Left colon (tissue), 2 donors: ENCODE results near the gene PITPNB. TPM values are rescaled to one million over a fixed set of nuclear protein-coding genes. Genes with fewer than 3 reads are reported as not detected.

ENCODE experiments used
- ATAC-seq: fragments of 200-7000 bp; cut with Tn5 transposase; one replicate; pipeline ENCODE4 v1.9.1; 2020; ENCODE audit warnings: mild to moderate bottlenecking, moderate library complexity
- DNase-seq, 2 donors: peaks; one replicate each; pipeline ENCODE4 v3.0.0-alpha.2; 2020
- intact Hi-C, 2 donors: fragments of 100-400 bp; cut with DNase I in 1 of 2; cut with micrococcal nuclease in 1 of 2; formaldehyde crosslinking; loops; one replicate each; pipeline versions ENCODE4 v1.11.2 to v1.14.0; 2022; cut with DNase I, micrococcal nuclease
- total RNA-seq, 2 donors: library from RNA; stranded (reverse); fragmentation: NEBNext Ultra II Directional; extraction: Animal tissue kit (Norgen Biotek cat#: 25700); gene quantifications; one replicate each; pipeline ENCODE4 v1.2.1, GENCODE V29; 2021
- donor health status: DM: no; HTN: no; CAD: no.
- donor health status: DM: yes; HTN: yes; CAD: no.

The PITPNB gene
- total RNA-seq, 2 donors from 2014 or later: 44.4 to 46.7 TPM

DNA sequence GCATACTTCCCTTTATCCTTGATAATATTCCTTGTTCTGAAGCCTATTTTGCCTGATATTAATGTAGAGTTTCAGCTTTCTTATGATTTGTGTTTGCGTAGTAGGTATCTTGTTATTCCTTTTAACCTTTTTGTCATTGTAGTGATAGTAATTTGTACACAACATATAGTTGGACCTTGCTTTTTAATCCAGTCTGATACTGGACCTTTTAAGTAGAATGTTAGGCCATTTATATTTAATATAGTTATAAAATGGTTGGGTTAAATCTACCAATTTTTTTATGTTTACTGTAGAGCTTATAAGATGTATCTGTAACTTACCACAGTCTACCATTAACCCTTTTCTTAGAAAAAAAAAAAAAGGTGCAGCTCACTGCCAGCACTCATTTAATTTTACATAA lies 8.6 kb upstream of the PITPNB start:
- no peak for ATAC-seq
- intact Hi-C loops: no loop called here
- no peak for DNase-seq

GRCh38 chr22:27925331-27925730 lies 6.3 kb upstream of the PITPNB start:
- intact Hi-C loops: no loop called here
- no peak for DNase-seq
- no peak for ATAC-seq

GRCh38 chr22:27919942-27920755 lies 1.1 kb upstream of the PITPNB start:
- ATAC-seq: peak; percentile 25
- intact Hi-C loops: no loop called here
- DNase-seq: peak in 1 of 2 donors; percentile 28

GRCh38 chr22:27918341-27919221 lies 475 bp downstream of the PITPNB start:
- DNase-seq (peak; percentile 54 to 56), ATAC-seq (peak; percentile 51)
- intact Hi-C loops: no loop called here

GRCh38 chr22:27915986-27916385 lies 3.1 kb downstream of the PITPNB start:
- no peak for ATAC-seq
- DNase-seq: no peak
- intact Hi-C loops: no loop called here

DNA sequence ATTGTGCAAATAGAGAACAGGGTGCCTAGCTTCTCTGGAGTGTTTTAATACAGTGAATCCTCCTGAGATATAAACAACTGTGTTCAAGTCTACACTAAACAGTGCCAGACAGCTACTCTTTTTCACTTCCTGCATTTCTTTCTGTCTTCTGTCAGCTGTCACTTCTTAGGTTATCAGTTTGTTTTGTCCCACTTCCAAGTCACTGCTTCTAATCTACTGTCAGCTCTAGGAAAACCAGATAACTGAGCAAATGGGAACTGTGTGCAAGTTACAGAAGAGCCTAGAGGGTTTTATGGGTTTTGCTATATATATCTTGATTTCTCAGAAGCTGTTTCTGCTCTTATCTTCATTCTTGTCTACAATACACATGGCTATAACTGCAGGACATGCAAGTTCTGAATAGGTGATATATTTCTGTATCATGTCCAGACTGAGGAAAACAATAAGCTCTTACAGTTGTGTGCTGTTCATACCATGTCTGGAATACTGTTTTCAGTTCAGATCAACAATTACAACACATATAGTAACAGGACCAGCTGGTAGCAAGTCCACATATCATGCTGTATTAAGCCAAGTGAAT lies 5.8 kb downstream of the PITPNB start:
- intact Hi-C loops: no loop called here
- no peak for DNase-seq
- ATAC-seq: peak; percentile 87

DNA sequence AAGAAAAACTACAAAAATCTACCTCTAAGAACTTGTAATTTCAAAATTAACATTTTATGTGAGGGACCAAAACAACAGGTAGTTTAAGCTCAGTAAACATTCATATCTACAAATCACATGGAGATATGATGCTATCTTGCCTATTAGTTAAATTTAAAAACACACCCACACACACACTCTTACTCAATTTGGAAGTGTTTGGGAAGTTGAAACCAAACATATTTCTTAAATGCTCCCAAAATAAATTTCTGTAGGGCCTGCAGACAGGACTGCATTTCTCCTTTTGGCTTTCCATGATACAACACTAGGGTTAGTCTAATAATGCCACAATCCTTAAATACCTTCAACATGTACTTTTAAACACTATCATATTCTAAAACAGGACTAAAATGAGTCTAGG lies 7.0 kb downstream of the PITPNB start:
- no peak for ATAC-seq
- no peak for DNase-seq
- intact Hi-C loops: no loop called here

GRCh38 chr22:27911330-27911729 lies 7.7 kb downstream of the PITPNB start:
- DNase-seq: no peak
- intact Hi-C loops: no loop called here
- no peak for ATAC-seq

DNA sequence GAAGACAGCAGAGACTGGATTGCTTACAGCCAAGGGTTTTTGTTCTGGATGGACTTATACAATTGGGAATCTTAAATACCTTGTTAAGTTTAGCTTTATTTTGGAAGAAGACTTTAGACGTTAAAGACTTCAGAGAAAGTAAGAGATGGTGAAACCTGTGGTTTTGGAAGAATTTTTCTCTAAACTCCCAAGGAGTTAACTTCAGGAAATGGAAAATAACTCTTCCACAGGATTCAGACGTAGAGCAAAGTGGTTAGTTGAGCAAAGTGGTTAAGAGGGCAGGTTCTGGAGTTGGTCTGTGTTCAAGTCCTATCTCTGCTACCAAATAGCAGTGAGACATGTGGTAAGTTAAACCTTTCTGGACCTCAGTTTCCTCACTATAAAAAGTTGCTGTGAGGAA lies 12.8 kb downstream of the PITPNB start:
- no peak for ATAC-seq
- DNase-seq: no peak
- intact Hi-C loops: no loop called here

DNA sequence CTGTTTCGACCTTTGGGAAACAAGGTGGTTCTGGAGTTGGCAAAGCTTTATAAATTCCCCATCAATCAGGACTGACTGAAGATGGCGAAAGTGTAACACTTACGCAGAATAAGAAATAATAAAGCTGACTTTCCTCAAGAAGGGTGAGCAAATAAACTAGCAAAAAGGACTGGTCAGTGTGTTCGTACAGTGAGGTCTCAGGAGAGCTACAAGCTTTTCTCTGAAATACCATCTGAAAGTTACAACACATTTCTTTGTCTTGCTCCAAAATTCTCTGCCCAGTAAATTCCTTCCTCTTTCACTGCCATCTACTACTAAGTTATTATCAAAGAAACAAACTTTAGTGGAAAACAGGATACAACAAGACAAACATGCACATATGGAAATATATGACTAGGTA lies 13.4 kb downstream of the PITPNB start:
- ATAC-seq: no peak

DNA sequence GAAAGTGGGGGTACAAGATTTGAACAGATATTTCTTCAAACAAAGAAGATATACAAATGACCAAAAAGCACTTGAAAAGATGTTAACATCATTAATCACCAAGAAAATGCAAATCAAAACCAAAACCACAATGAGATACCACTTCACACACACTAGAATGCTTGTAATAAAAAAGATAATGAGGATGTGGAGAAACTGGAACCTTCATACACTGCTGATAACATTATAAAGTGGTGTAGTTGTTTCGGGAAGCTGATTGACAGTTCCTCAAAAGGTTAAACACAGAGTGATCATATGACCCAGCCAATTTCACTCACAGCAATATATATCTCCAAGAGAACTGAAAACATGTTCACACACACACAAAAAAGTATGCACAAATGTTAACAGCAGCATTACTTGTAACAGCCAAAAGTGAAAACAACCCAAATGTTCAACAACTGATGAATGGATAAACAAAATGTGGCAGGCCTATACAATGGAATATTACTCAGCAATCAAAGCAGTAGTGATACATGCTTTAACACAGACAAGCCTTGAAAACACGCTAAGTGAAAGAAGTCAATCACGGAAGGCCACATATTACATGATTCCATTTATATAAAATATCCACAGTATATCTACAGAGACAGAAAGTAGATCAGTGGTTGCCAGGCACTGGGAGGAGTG lies 15.1 kb downstream of the PITPNB start:
- intact Hi-C loops: no loop called here
- DNase-seq (no peak), ATAC-seq (no peak)

More for the DNA sequence above, 13.4 kb downstream of the PITPNB start:
- intact Hi-C loops: no loop called here
- no peak for DNase-seq

DNA sequence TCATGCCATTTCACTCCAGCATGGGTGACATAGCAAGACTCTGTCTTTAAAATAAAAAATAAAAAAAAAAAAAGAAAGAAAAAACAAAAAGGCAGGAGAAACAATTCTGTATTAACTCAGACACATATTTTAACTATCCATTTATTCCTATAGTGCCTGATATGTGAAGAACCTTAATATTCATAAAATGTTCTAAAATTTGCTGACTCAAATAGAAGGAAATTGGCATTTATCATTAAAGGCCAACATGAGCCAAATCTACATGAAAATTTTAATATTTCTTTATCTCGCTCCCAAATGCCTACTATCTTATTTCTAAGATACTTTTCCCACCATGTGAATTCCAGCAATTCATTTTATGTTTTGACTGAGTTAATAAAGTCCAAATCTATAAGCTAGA lies 18.9 kb downstream of the PITPNB start:
- DNase-seq: no peak
- intact Hi-C loops: no loop called here
- ATAC-seq: no peak

DNA sequence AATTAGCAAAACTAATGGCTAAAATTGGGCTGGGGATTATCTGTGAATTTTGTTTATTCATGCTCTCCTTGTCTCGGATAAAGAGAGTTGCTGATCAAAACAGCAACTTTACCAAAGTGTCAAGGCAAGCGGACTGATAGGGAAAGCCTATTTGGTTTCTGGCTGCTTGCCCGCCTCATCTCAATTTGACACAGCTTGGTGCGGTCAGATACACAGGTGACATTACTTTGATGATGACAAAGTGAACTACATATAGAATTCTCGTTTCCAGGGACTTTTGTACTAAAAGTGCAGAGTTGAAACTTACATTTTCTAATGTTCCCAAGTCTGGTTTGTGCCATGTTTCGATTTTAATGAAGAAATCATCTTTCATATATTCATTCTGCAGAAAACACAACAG lies 22.8 kb downstream of the PITPNB start:
- no peak for ATAC-seq
- no peak for DNase-seq
- intact Hi-C loops: no loop called here

DNA sequence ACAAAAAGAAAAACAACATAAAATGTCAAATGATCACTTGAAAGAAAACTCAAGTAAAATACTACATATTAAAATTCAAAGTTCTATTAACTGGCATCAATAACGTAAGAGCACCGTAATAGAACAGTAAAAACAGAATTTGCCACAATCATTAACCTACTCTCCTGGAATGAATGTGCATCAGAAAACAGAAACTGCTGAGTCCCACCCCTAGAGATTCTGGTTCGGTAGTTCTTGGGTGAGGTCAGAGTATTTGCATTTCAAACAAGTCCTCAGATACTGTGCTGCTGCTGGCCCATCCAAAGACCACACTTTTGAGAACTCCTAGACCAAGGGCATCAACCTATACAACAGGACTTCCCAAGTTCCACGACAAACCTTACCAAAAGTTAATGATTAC lies 23.5 kb downstream of the PITPNB start:
- intact Hi-C loops: no loop called here
- ATAC-seq (no peak), DNase-seq (no peak)

DNA sequence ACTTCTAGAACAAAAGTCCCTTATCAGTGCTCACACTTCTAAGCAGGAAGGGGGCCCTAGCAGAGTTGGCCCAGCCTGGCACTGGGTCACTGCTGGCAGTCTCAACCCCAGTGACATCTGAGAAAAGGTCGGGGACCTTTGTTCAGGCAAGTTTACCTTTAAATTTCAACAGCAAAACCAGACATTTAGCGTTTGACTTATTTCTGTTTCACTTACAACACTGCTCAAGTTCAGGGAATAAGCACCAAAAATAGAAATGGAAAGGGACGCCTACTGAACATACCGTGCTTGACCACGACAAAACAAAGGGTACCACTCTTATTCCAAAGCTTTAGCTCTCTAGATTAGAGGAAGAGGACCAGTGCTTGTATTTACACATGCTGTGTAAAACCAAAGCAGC lies 26.2 kb downstream of the PITPNB start:
- ATAC-seq (no peak), DNase-seq (no peak)
- intact Hi-C loops: no loop called here

DNA sequence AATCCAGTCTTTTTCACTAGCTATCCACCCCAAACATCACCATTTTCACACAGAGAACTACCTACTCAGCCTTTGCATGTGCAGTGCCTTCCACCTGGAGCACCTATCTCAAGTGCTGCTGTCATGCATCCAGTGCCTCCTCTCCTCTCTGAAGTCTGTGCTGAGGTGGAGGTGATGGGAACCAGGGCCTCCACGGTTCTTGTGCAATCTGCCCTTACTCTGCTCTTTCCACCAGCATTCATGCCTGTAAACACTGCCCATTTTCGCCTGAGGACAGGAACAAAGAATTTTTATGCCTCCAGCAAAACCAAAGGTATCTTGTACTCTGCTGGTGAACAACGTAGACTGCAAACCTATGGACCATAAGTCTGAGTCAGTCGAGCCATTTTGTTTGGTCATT lies 27.0 kb downstream of the PITPNB start:
- intact Hi-C loops: no loop called here
- ATAC-seq: no peak
- DNase-seq: no peak

GRCh38 chr22:27888310-27888709 lies 30.7 kb downstream of the PITPNB start:
- DNase-seq (no peak), ATAC-seq (no peak)
- intact Hi-C loops: no loop called here

- ATAC-seq (no peak), DNase-seq (no peak)
- intact Hi-C loops: loop anchor here in 1 of 2 donors (2.0 kb wide), 1 partner anchor 122 kb away; no protein-coding TSS in a partner anchor
Measured at GRCh38 chr22:27886843-27887151, 32.3 kb downstream of the PITPNB start.
